Fibroblast of lung (primary cell): Measurements from ENCODE around the gene FAM3D.

Experiments
- CTCF ChIP-seq, 2 donors: IDR thresholded peaks in 1 of 2; conservative IDR thresholded peaks in 1 of 2; 1 replicate in 1 of 2; 2 replicates in 1 of 2; pipeline ENCODE4 v1.5.1; 2011 to 2012; ENCODE audit warnings: low read length in 2 of 2, control low read depth in 1 of 2, inconsistent platforms in 1 of 2, low read depth in 1 of 2, mild to moderate bottlenecking in 1 of 2
- EZH2 ChIP-seq: IDR thresholded peaks from 2 replicates; pipeline ENCODE4 v1.5.1; 2012; ENCODE audit warnings: low read length, control low read depth, mild to moderate bottlenecking; ENCODE audit errors: missing control alignments

GRCh38 chr3:58637509-58637908, 29.1 kb downstream of the FAM3D start:
- TF ChIP-seq EZH2 (no peak), CTCF (conservative IDR thresholded peaks at IDR 0.05 in 1 of 2, IDR thresholded peaks at IDR 0.05 in 1 of 2; ENCODE audit: low read depth in 1 of 2, low read length in 2 of 2) (no peak)
